ENCODE results near the gene FAM240B. TPM values are rescaled to one million over a fixed set of nuclear protein-coding genes. Genes with fewer than 3 reads are reported as not detected.

FAM240B gene
- total and polyA plus RNA-seq, 2 of the 8 experiments (the other 6 are each of a cell fraction or from before 2014, with no cell fraction given) = not detected

GRCh38 chr9:38699337-38699736 lies 20.6 kb downstream of the FAM240B start:
- H4K91ac ChIP-seq (replicated peaks; ENCODE audit: insufficient read length, low read length) = no peak overlapping the region
- H2AK5ac ChIP-seq (ENCODE audit: low read depth, low read length) = no peak overlapping the region
- no peak overlapping the region for H3K23ac ChIP-seq (ENCODE audit: insufficient read length)
- no peaks in the 10 kb centered on the region for H3K79me1 ChIP-seq (ENCODE audit: low read depth, low read length)
- DNase-seq (ENCODE audit: low read depth in 1 of 2, low spot score in 2 of 2) = no peak
- no peak overlapping the region for H2BK12ac ChIP-seq (ENCODE audit: low read depth, low read length)
- H3K4me2 ChIP-seq (ENCODE audit: insufficient read depth in 1 of 2, low read depth in 2 of 2, low read length in 2 of 2) = no peak overlapping the region
- H3K18ac ChIP-seq (ENCODE audit: extremely low read depth, low read length) = no peak overlapping the region
- no peak overlapping the region for H2BK20ac ChIP-seq (ENCODE audit: low read length)
- WGBS, 2 experiments (ENCODE audit: extremely low coverage in 1 of 2, insufficient coverage in 1 of 2, insufficient read length in 1 of 2, insufficient replicate concordance in 2 of 2, low coverage in 1 of 2, low lambda C conversion rate in 2 of 2, missing lambda C conversion rate in 1 of 2) = 96% methylated on average over 7 of the region's 7 CpGs; no CpG with 5 or more reads in 1 of the 2 experiments
- H3K9me3 ChIP-seq (ENCODE audit: insufficient read depth in 2 of 2, low read depth in 1 of 2, low read length in 1 of 2) = peaks cover 0 to 7% of the 10 kb centered on the region in 2 experiments; a peak in 1 of 4 replicates
- ChIA-PET POLR2A (ENCODE audit: partially characterized antibody) (no interaction called here), CTCF (ENCODE audit: partially characterized antibody) (interaction anchor here (0.7 to 1.4 kb wide), 2 partner anchors 28 to 57 kb away, joined by 4 to 5 read pairs; no protein-coding TSS in a partner anchor)
- no peak overlapping the region for H3K56ac ChIP-seq (replicated peaks; ENCODE audit: insufficient read length, low read depth, low read length)
- FAIRE-seq = no peak
- H2AFZ ChIP-seq (ENCODE audit: low read length) = no peak overlapping the region
- no peak overlapping the region for H4K8ac ChIP-seq (ENCODE audit: extremely low read depth, insufficient read depth, low read length)
- H2BK15ac ChIP-seq (ENCODE audit: low read length) = no peak overlapping the region
- no peak overlapping the region for H2BK120ac ChIP-seq (replicated peaks; ENCODE audit: low read depth, low read length)
- H3K27me3 ChIP-seq (replicated peaks in 1 of 4; ENCODE audit: control insufficient read depth in 3 of 4, extremely low read depth in 1 of 4, insufficient read depth in 3 of 4, low read length in 3 of 4) = no peaks in the 10 kb centered on the region; a peak in 1 of 7 replicates
- no peaks in the 10 kb centered on the region for H4K20me1 ChIP-seq (replicated peaks in 1 of 2; ENCODE audit: control insufficient read depth in 1 of 2, insufficient read depth in 2 of 2, low read length in 2 of 2)
- H3K4me1 ChIP-seq (replicated peaks in 1 of 4; ENCODE audit: control insufficient read depth in 3 of 4, insufficient read depth in 4 of 4, low read length in 3 of 4) = no peaks in the 10 kb centered on the region; a peak in 1 of 7 replicates
- TF ChIP-seq ATF2 (IDR thresholded peaks at IDR 0.05; ENCODE audit: low read length) = no peak
- no peak for TF ChIP-seq SP4 (IDR thresholded peaks at IDR 0.05; ENCODE audit: low read length)
- no peak for TF ChIP-seq JUN (IDR thresholded peaks at IDR 0.05; ENCODE audit: low read depth, low read length)
- no peak for TF ChIP-seq TAF7 (optimal IDR thresholded peaks at IDR 0.05; ENCODE audit: borderline replicate concordance, low read depth, low read length)
- TF ChIP-seq RXRA (IDR thresholded peaks at IDR 0.05; ENCODE audit: insufficient read depth, low read depth, low read length) = no peak
- no peak for TF ChIP-seq RBBP5 (IDR thresholded peaks at IDR 0.05; ENCODE audit: borderline replicate concordance, low read depth, low read length)
- H4K5ac ChIP-seq (ENCODE audit: insufficient read length, low read depth, low read length) = no peak overlapping the region
- no peak overlapping the region for H3K14ac ChIP-seq (ENCODE audit: insufficient read length)
- no peak overlapping the region for H3K9ac ChIP-seq (replicated peaks in 1 of 4; ENCODE audit: extremely low read depth in 1 of 4, low read depth in 3 of 4, low read length in 3 of 4)
- H3K4ac ChIP-seq (replicated peaks; ENCODE audit: insufficient read length, low read depth, low read length) = no peak overlapping the region
- no peaks in the 10 kb centered on the region for H3K79me2 ChIP-seq (ENCODE audit: control insufficient read depth in 1 of 2, insufficient read depth in 2 of 2, low read length in 2 of 2)
- H3K4me3 ChIP-seq (ENCODE audit: extremely low read depth in 1 of 4, insufficient read depth in 2 of 4, low read depth in 3 of 4, low read length in 4 of 4) = no peak overlapping the region
- no peak overlapping the region for H3K27ac ChIP-seq (ENCODE audit: low read depth, low read length)
- H2BK5ac ChIP-seq (ENCODE audit: low read depth, low read length) = no peak overlapping the region
- H3K36me3 ChIP-seq (ENCODE audit: control insufficient read depth in 2 of 4, insufficient read depth in 4 of 4, low read length in 3 of 4) = no peaks in the 10 kb centered on the region
- no peaks in the 10 kb centered on the region for H3K23me2 ChIP-seq (ENCODE audit: low read depth, low read length)

All from H1 (cell line).